ENCODE data around the gene SHISA9.

DNA sequence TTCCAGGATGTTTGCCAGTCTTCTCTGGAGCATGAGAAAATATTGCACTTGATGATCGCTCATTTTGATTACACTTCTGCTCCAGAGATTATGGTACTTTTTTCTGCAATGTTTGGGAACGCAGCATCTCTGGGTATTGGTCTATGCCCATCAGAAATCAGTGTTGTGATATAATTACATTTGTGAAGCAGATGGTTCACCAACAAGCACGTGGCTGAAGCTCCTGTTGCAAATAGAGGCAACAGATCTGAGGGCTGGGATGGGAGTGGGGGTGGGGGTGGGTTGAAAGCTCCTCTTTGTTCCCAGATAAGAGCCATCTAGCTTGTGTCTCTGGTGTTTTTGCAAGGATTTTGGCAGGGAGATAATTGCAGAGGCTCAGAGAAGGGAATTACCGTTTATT is 252.3 kb downstream of the SHISA9 start:
- no peak for TF ChIP-seq POLR2A (IDR thresholded peaks at IDR 0.05; ENCODE audit: low read length)
- no peak for TF ChIP-seq GATA1 (IDR thresholded peaks at IDR 0.05; ENCODE audit: low read depth, low read length)

All from erythroblast (primary cell).